SK-N-MC (cell line): ENCODE measurements around the gene ADAMTS9.

Experiments used
- EZH2 ChIP-seq: fragments of 200-600 bp; sonication (generic); IDR thresholded peaks from one replicate; pipeline ENCODE4 v1.6.1; 2017; ENCODE audit warnings: antibody characterized with exemption
- POLR2AphosphoS5 ChIP-seq: IDR thresholded peaks from 2 replicates; pipeline ENCODE4 v1.6.1; 2012; ENCODE audit warnings: mild to moderate bottlenecking, low read depth, low read length, borderline replicate concordance

DNA sequence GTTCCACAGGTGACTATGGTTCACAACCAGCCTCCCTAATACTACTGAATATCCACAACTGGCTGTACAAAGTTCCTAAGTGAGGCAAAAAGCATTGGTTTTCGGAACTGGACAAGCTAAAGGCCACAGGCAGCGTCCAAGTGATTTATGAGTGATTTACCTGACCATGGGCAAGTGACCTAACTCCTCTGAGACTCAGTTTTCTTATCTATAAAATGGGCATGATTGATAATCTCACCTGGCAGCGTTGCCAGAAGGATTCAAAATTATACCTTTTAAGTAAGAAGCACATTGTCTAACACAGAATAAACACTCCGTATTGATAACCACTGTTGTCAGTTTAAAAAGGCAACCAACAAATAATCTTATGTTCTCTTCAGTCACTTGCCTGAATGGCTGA, 29.8 kb downstream of the ADAMTS9 start:
- TF ChIP-seq EZH2 (no peak), POLR2AphosphoS5 (no peak)
